SK-N-SH (cell line): ENCODE results near the gene CHRND. TPM values are rescaled to one million over a fixed set of nuclear protein-coding genes. Genes with fewer than 3 reads are reported as not detected.

Experiments used
- CTCF ChIA-PET: fragments of 300-600, 350-600 bp; formaldehyde crosslinking; extraction: SDS; loops from one replicate; lab custom pipeline; 2021; lab: Yijun Ruan, JAX
- POLR2A ChIA-PET: fragments of 350-600 bp; sonication (Branson Sonifier 250); formaldehyde crosslinking; extraction: SDS; loops from one replicate; lab custom pipeline; 2020; ENCODE audit warnings: antibody characterized with exemption, inconsistent platforms; lab: Yijun Ruan, JAX
- DNase-seq: peaks from one replicate; pipeline ENCODE4 v3.0.0; 2012
- H2AFZ ChIP-seq: fragments of 200-600 bp; sonication (generic); 2 replicates; pipeline ENCODE4 v1.8.1; 2016; ENCODE audit warnings: antibody characterized with exemption, mild to moderate bottlenecking, low read depth
- H3F3A ChIP-seq: fragments of 200-600 bp; sonication (generic); replicated peaks from 2 replicates; pipeline ENCODE3; 2016; ENCODE audit warnings: antibody characterized with exemption, mild to moderate bottlenecking; ENCODE audit not compliant: insufficient read depth
- H3K27ac ChIP-seq, 2 experiments: fragments of 200-500 bp in 1 of 2; fragments of 200-600 bp in 1 of 2; sonication (Bioruptor generic) in 1 of 2; sonication (generic), shearing (Covaris generic) in 1 of 2; 2 replicates each; pipeline versions ENCODE4 v1.5.1 to v1.6.1; 2014 to 2016; ENCODE audit warnings: low read depth in 2 of 2, inconsistent platforms in 1 of 2, low read length in 1 of 2, mild to moderate bottlenecking in 1 of 2, mixed read lengths in 1 of 2
- H3K27me3 ChIP-seq: fragments of 200-600 bp; sonication (generic), shearing (Covaris generic); 2 replicates; pipeline ENCODE4 v1.6.1; 2016; ENCODE audit warnings: mixed run types; ENCODE audit not compliant: insufficient read depth
- H3K36me3 ChIP-seq, 2 experiments: fragments of 200-500 bp in 1 of 2; fragments of 200-600 bp in 1 of 2; sonication (Bioruptor generic) in 1 of 2; sonication (generic) in 1 of 2; replicated peaks in 1 of 2; 2 replicates each; pipeline versions ENCODE3 to v1.5.1; 2014 to 2016; ENCODE audit warnings: low read length in 1 of 2, mild to moderate bottlenecking in 1 of 2; ENCODE audit not compliant: insufficient read depth in 2 of 2, control insufficient read depth in 1 of 2
- H3K4me1 ChIP-seq, 2 experiments: fragments of 200-500 bp in 1 of 2; fragments of 200-600 bp in 1 of 2; sonication (Bioruptor generic) in 1 of 2; sonication (generic), shearing (Covaris generic) in 1 of 2; 2 replicates each; pipeline versions ENCODE4 v1.5.1 to v1.6.1; 2014 to 2016; ENCODE audit warnings: low read depth in 1 of 2, low read length in 1 of 2, mixed run types in 1 of 2; ENCODE audit not compliant: insufficient read depth in 2 of 2, control insufficient read depth in 1 of 2
- H3K4me2 ChIP-seq: fragments of 200-600 bp; sonication (generic), shearing (Covaris generic); 2 replicates; pipeline ENCODE4 v1.6.1; 2017; ENCODE audit warnings: mixed run types
- H3K4me3 ChIP-seq, 2 experiments: fragments of 200-500 bp in 1 of 2; fragments of 200-600 bp in 1 of 2; sonication (Bioruptor generic) in 1 of 2; sonication (generic), shearing (Covaris generic) in 1 of 2; 2 replicates each; pipeline versions ENCODE4 v1.5.1 to v1.8.1; 2014 to 2016; ENCODE audit warnings: low read depth in 2 of 2, inconsistent platforms in 1 of 2, low read length in 1 of 2, mild to moderate bottlenecking in 1 of 2, mixed read lengths in 1 of 2, moderate library complexity in 1 of 2
- H3K79me2 ChIP-seq: fragments of 200-600 bp; sonication (generic); 2 replicates; pipeline ENCODE4 v1.8.1; 2017; ENCODE audit warnings: mild to moderate bottlenecking; ENCODE audit not compliant: insufficient read depth
- H3K9ac ChIP-seq: fragments of 200-600 bp; sonication (generic); 2 replicates; pipeline ENCODE4 v1.6.1; 2017; ENCODE audit warnings: mixed run types
- H3K9me2 ChIP-seq: fragments of 200-600 bp; sonication (generic); 2 replicates; pipeline ENCODE4 v1.6.1; 2017; ENCODE audit warnings: mixed run types
- H3K9me3 ChIP-seq: fragments of 200-600 bp; sonication (generic); 2 replicates; pipeline ENCODE4 v1.6.1; 2017; ENCODE audit warnings: mixed run types, mild to moderate bottlenecking, moderate library complexity
- H4K20me1 ChIP-seq: fragments of 200-600 bp; sonication (generic); 2 replicates; pipeline ENCODE4 v1.6.1; 2017; ENCODE audit warnings: mild to moderate bottlenecking, mixed run types; ENCODE audit not compliant: insufficient read depth
- ELF1 ChIP-seq: IDR thresholded peaks from 2 replicates; pipeline ENCODE4 v1.4.0; 2012
- EZH2phosphoT487 ChIP-seq: fragments of 200-600 bp; sonication (generic); IDR thresholded peaks from 2 replicates; pipeline ENCODE4 v1.6.1; 2017; ENCODE audit warnings: low read depth, mixed run types, mild to moderate bottlenecking, antibody characterized with exemption, moderate library complexity, borderline replicate concordance
- FOXM1 ChIP-seq: IDR thresholded peaks from 2 replicates; pipeline ENCODE4 v1.4.0; 2012; ENCODE audit warnings: low read depth, mild to moderate bottlenecking
- IRF3 ChIP-seq: fragments of 150-350 bp; IDR thresholded peaks from 2 replicates; pipeline ENCODE4 v1.6.1; 2016; ENCODE audit warnings: mild to moderate bottlenecking, low read depth, low read length
- MXI1 ChIP-seq: IDR thresholded peaks from 2 replicates; pipeline ENCODE4 v1.6.1; 2012; ENCODE audit warnings: mild to moderate bottlenecking, low read depth, low read length, improper control_type of control experiment
- NFIC ChIP-seq: IDR thresholded peaks from 2 replicates; pipeline ENCODE4 v1.4.0; 2012; ENCODE audit warnings: borderline replicate concordance
- NRF1 ChIP-seq: IDR thresholded peaks from 2 replicates; pipeline ENCODE4 v1.6.1; 2012; ENCODE audit warnings: low read depth, mild to moderate bottlenecking, low read length
- POLR2AphosphoS5 ChIP-seq: IDR thresholded peaks from 2 replicates; pipeline ENCODE4 v1.6.1; 2012; ENCODE audit warnings: low read depth, low read length
- RAD21 ChIP-seq: IDR thresholded peaks from 2 replicates; pipeline ENCODE4 v1.6.1; 2012; ENCODE audit warnings: mild to moderate bottlenecking, low read length
- SIN3A ChIP-seq: IDR thresholded peaks from 2 replicates; pipeline ENCODE4 v1.6.1; 2012; ENCODE audit warnings: low read depth, mild to moderate bottlenecking, low read length, moderate library complexity, borderline replicate concordance
- SMC3 ChIP-seq: IDR thresholded peaks from 2 replicates; pipeline ENCODE4 v1.6.1; 2012; ENCODE audit warnings: low read depth, low read length, improper control_type of control experiment
- TCF12 ChIP-seq: IDR thresholded peaks from 2 replicates; pipeline ENCODE4 v1.4.0; 2012
- YY1 ChIP-seq: IDR thresholded peaks from 2 replicates; pipeline ENCODE4 v1.4.0; 2012; ENCODE audit warnings: low read depth, mild to moderate bottlenecking
- WGBS: methylation state at CpG from one replicate; pipeline ENCODE4 v1.1.6; 2017; ENCODE audit warnings: low lambda C conversion rate; 5-methylcytosine and 5-hydroxymethylcytosine counted together
- polyA plus RNA-seq, 3 experiments: library from polyadenylated mRNA; depleted of rRNA; stranded (reverse); fragments of >200 nt; gene quantifications; 2 replicates each; pipeline ENCODE4 v1.2.3, GENCODE V29; 2012
- TF ChIP-seq, protein P1 (sequence below): fragments of 200-600 bp; sonication (generic); IDR thresholded peaks from 2 replicates; pipeline ENCODE4 v1.6.1; 2017; ENCODE audit warnings: antibody characterized with exemption, mild to moderate bottlenecking, moderate library complexity
- TF ChIP-seq, protein P2 (sequence below): IDR thresholded peaks from 2 replicates; pipeline ENCODE4 v1.4.0; 2012; ENCODE audit warnings: low read depth, borderline replicate concordance
- TF ChIP-seq, protein P3 (sequence below): IDR thresholded peaks from 2 replicates; pipeline ENCODE4 v1.4.0; 2012; ENCODE audit warnings: low read depth

CHRND gene
- polyA plus RNA-seq, 1 of the 3 experiments (the other 2 are of a cell fraction), result 0.12 TPM

DNA sequence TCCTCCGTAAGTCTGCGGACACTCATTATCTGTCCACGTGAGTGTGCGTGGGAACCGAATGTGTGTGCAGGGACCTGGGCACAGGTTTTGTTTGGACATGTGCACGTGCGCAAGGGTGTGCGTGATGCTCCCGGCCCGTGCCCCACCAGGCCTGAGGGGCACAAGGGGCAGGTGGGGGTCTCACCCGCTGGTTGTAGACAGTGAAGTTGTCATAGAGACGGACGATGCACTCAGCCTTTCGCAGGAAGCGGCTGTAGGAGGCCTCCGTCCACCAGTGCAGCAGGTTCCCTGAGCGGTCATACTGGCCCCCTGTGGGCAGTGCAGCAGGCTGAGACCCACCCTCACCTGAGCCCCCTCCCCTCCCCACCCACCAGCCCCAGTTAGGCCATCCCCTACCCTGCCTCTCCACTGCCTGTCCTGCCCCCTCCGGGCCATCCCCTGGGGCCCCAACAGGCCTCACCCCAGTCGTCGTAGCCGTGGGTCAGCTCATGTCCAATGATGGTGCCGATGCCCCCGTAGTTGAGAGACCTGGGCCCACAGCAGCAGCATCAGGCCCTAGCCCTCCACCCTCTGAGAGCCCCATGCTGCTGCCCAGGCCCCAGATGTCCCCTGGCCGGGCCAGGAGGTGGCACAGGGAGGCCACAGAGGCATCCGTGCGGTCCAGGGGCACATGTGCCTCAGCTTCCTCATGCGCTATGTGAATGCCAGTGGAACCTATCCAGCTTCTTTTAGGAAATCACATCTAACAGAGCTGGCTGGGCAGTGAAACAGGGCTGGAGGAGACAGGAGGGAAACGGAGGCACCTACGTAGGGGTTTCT, 44.4 kb upstream of the CHRND start (continued):
- TF ChIP-seq, protein P1, sequence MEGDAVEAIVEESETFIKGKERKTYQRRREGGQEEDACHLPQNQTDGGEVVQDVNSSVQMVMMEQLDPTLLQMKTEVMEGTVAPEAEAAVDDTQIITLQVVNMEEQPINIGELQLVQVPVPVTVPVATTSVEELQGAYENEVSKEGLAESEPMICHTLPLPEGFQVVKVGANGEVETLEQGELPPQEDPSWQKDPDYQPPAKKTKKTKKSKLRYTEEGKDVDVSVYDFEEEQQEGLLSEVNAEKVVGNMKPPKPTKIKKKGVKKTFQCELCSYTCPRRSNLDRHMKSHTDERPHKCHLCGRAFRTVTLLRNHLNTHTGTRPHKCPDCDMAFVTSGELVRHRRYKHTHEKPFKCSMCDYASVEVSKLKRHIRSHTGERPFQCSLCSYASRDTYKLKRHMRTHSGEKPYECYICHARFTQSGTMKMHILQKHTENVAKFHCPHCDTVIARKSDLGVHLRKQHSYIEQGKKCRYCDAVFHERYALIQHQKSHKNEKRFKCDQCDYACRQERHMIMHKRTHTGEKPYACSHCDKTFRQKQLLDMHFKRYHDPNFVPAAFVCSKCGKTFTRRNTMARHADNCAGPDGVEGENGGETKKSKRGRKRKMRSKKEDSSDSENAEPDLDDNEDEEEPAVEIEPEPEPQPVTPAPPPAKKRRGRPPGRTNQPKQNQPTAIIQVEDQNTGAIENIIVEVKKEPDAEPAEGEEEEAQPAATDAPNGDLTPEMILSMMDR, result no peak
- no peak for TF ChIP-seq ELF1
- no peak for TF ChIP-seq EZH2phosphoT487
- TF ChIP-seq, protein P2, sequence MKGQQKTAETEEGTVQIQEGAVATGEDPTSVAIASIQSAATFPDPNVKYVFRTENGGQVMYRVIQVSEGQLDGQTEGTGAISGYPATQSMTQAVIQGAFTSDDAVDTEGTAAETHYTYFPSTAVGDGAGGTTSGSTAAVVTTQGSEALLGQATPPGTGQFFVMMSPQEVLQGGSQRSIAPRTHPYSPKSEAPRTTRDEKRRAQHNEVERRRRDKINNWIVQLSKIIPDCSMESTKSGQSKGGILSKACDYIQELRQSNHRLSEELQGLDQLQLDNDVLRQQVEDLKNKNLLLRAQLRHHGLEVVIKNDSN, result no peak
- TF ChIP-seq, protein P3, sequence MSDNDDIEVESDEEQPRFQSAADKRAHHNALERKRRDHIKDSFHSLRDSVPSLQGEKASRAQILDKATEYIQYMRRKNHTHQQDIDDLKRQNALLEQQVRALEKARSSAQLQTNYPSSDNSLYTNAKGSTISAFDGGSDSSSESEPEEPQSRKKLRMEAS, result no peak

- H3K4me2 ChIP-seq, result no peak overlapping the region
- CTCF ChIA-PET, result interaction anchor here (1.1 kb wide), 2 partner anchors 40 to 41 kb away, joined by 4 to 5 read pairs; no protein-coding TSS in a partner anchor
Measured at GRCh38 chr2:232482301-232483238, 43.4 kb upstream of the CHRND start.

More at GRCh38 chr2:232482301-232483238, 43.4 kb upstream of the CHRND start:
- no peaks in the 10 kb centered on the region for H3F3A ChIP-seq
- no peaks in the 10 kb centered on the region for H3K9me3 ChIP-seq
- no peak for DNase-seq
- no peak overlapping the region for H2AFZ ChIP-seq
- peaks cover 0 to 2% of the 10 kb centered on the region in 2 experiments; a peak in 1 of 4 replicates for H3K4me1 ChIP-seq
- peaks cover 18% of the 10 kb centered on the region for H3K27me3 ChIP-seq
- no peak overlapping the region for H3K9ac ChIP-seq
- no peak overlapping the region for H3K4me3 ChIP-seq
- H3K27ac ChIP-seq, result no peak overlapping the region
- TF ChIP-seq NRF1 (no peak), SIN3A (no peak), TCF12 (no peak), YY1 (no peak), NFIC (no peak), SMC3 (no peak), POLR2AphosphoS5 (no peak), FOXM1 (no peak), IRF3 (no peak), RAD21 (no peak), MXI1 (no peak)
- TF ChIP-seq, protein P2, result no peak
- H3K79me2 ChIP-seq, result no peaks in the 10 kb centered on the region
- POLR2A ChIA-PET, result no interaction called here
- H3K36me3 ChIP-seq, result no peaks in the 10 kb centered on the region
- no peaks in the 10 kb centered on the region for H3K9me2 ChIP-seq
- 66% methylated on average over 14 of the region's 31 CpGs for WGBS
- no peaks in the 10 kb centered on the region for H4K20me1 ChIP-seq
